ENCODE measurements around the gene CNBD2. TPM values are rescaled to one million over a fixed set of nuclear protein-coding genes. Genes with fewer than 3 reads are reported as not detected.
A peak's percentile ranks its signal among the peaks of the same experiment; 100 is the strongest.

CNBD2 gene
- total RNA-seq, 6 donors from 2014 or later: 2.2 to 4.2 (median 3.7) TPM; not detected in 1

GRCh38 chr20:36061754-36062153 is 93.4 kb downstream of the CNBD2 start:
- no peak for ATAC-seq (ENCODE audit: low FRiP score in 2 of 2)
- WGBS, 2 donors: 58 to 67% methylated on average over 1 of the region's 1 CpG
- no peak overlapping the region for H3K27ac ChIP-seq

GRCh38 chr20:36062799-36063198 is 94.4 kb downstream of the CNBD2 start:
- ATAC-seq (ENCODE audit: low FRiP score in 2 of 2): no peak
- no peaks in the 10 kb centered on the region for H3K9me3 ChIP-seq
- no peaks in the 10 kb centered on the region for H3K36me3 ChIP-seq
- no peak for DNase-seq
- H3K4me1 ChIP-seq: peaks cover 14 to 27% (median 15%) of the 10 kb centered on the region in 4 donors
- no peaks in the 10 kb centered on the region for H3K27me3 ChIP-seq
- TF ChIP-seq EP300 (IDR thresholded peaks at IDR 0.05) (no peak), POLR2A (IDR thresholded peaks at IDR 0.05) (no peak), CTCF (IDR thresholded peaks at IDR 0.05) (no peak), POLR2AphosphoS5 (IDR thresholded peaks at IDR 0.05) (no peak)
- no peak overlapping the region for H3K27ac ChIP-seq
- WGBS, 2 donors: 67 to 83% methylated on average over 1 of the region's 1 CpG
- H3K4me3 ChIP-seq: no peak overlapping the region

More at GRCh38 chr20:36061754-36062153, 93.4 kb downstream of the CNBD2 start:
- Histone ChIP-seq H3K36me3 (no peaks in the 10 kb centered on the region), H3K9me3 (no peaks in the 10 kb centered on the region), H3K4me3 (no peak overlapping the region), H3K4me1 (peaks cover 14 to 26% (median 15%) of the 10 kb centered on the region in 4 donors), H3K27me3 (no peaks in the 10 kb centered on the region)
- TF ChIP-seq EP300 (IDR thresholded peaks at IDR 0.05) (no peak), POLR2AphosphoS5 (IDR thresholded peaks at IDR 0.05) (no peak), POLR2A (IDR thresholded peaks at IDR 0.05) (no peak), CTCF (IDR thresholded peaks at IDR 0.05) (no peak)
- DNase-seq: no peak

GRCh38 chr20:36063916-36064657 is 95.7 kb downstream of the CNBD2 start:
- H3K27me3 ChIP-seq: no peaks in the 10 kb centered on the region
- DNase-seq (peak in 1 of 2 donors; percentile 29), ATAC-seq (ENCODE audit: low FRiP score in 2 of 2) (peak in 1 of 2 donors; percentile 0)
- TF ChIP-seq EP300 (IDR thresholded peaks at IDR 0.05) (no peak), POLR2AphosphoS5 (IDR thresholded peaks at IDR 0.05) (no peak), POLR2A (IDR thresholded peaks at IDR 0.05) (no peak), CTCF (IDR thresholded peaks at IDR 0.05) (no peak)
- 31 to 33% methylated on average over 14 to 18 of the region's 26 CpGs for WGBS, 2 donors
- peak overlapping the region; percentile 86 to 93 (median 89) for H3K27ac ChIP-seq
- no peaks in the 10 kb centered on the region for H3K36me3 ChIP-seq
- H3K4me3 ChIP-seq: peak overlapping the region; percentile 40 to 66 (median 64)
- H3K4me1 ChIP-seq: peaks cover 14 to 27% (median 15%) of the 10 kb centered on the region in 4 donors
- H3K9me3 ChIP-seq: no peaks in the 10 kb centered on the region

- Histone ChIP-seq H3K9me3 (no peaks in the 10 kb centered on the region), H3K4me3 (peak overlapping the region; percentile 40 to 66 (median 64)), H3K27me3 (no peaks in the 10 kb centered on the region), H3K27ac (peak overlapping the region; percentile 86 to 93 (median 89)), H3K36me3 (no peaks in the 10 kb centered on the region), H3K4me1 (peaks cover 14 to 27% (median 15%) of the 10 kb centered on the region in 4 donors)
- 0% methylated on average over 8 to 11 of the region's 61 CpGs for WGBS, 2 donors
- ATAC-seq (ENCODE audit: low FRiP score in 2 of 2): peak; percentile 99
- TF ChIP-seq EP300 (IDR thresholded peaks at IDR 0.05): peak in 1 of 4 donors; percentile 52
- TF ChIP-seq CTCF (IDR thresholded peaks at IDR 0.05): peak in 2 of 6 experiments; percentile 26 to 30
- TF ChIP-seq POLR2A (IDR thresholded peaks at IDR 0.05): peak; percentile 17 to 95 (median 78)
- TF ChIP-seq POLR2AphosphoS5 (IDR thresholded peaks at IDR 0.05): peak; percentile 75 to 95
- DNase-seq: peak; percentile 98 to 100
Observed at GRCh38 chr20:36064658-36065426, 96.5 kb downstream of the CNBD2 start.
